ENCODE results near the gene SYT8.

SYT8 gene

GRCh38 chr11:1852877-1853276, 18.1 kb downstream of the SYT8 start, which contains the start of gene LSP1:
Gene LSP1, plus strand, starts transcription at chr11:1853084. Its CDS starts 61 bp downstream, at chr11:1853145.
- Histone ChIP-seq H3F3A (ENCODE audit: control insufficient read depth, insufficient read depth) (peaks cover 2% of the 10 kb centered on the region; the same call in 1 of the 2 replicates), H3K4me2 (ENCODE audit: low read length) (peak within 1 kb of the TSS; percentile 94), H4K20me1 (ENCODE audit: control insufficient read depth, insufficient read depth, low read depth, low read length) (peaks cover 15% of the 10 kb centered on the region), H3K27me3 (ENCODE audit: control insufficient read depth, low read length) (no peaks in the 10 kb centered on the region), H3K27ac (ENCODE audit: low read depth, low read length) (peak within 1 kb of the TSS; percentile 96), H3K4me1 (ENCODE audit: control insufficient read depth, low read length) (peaks cover 55% of the 10 kb centered on the region), H3K4me3 (ENCODE audit: low read length) (peak within 1 kb of the TSS; percentile 79), H3K9me2 (replicated peaks; ENCODE audit: control insufficient read depth, low read length) (no peaks in the 10 kb centered on the region), H3K36me3 (ENCODE audit: control insufficient read depth, low read length) (peaks cover 38% of the 10 kb centered on the region), H3K9me3 (ENCODE audit: control insufficient read depth, insufficient read depth, low read length) (no peaks in the 10 kb centered on the region), H3K79me2 (ENCODE audit: control insufficient read depth, low read length) (peaks cover 60% of the 10 kb centered on the region)
- no peak for TF ChIP-seq EZH2phosphoT487 (IDR thresholded peaks at IDR 0.05; ENCODE audit: borderline replicate concordance, low read length)
- TF ChIP-seq CTCF (IDR thresholded peaks at IDR 0.05; ENCODE audit: low read depth, low read length, poor library complexity, severe bottlenecking), result no peak

GRCh38 chr11:1853376-1854131, 18.8 kb downstream of the SYT8 start:
- Histone ChIP-seq H3K9me2 (replicated peaks; ENCODE audit: control insufficient read depth, low read length) (no peaks in the 10 kb centered on the region), H3K36me3 (ENCODE audit: control insufficient read depth, low read length) (peaks cover 40% of the 10 kb centered on the region), H3K4me1 (ENCODE audit: control insufficient read depth, low read length) (peaks cover 55% of the 10 kb centered on the region), H3K27ac (ENCODE audit: low read depth, low read length) (peak overlapping the region; percentile 96), H3K9me3 (ENCODE audit: control insufficient read depth, insufficient read depth, low read length) (no peaks in the 10 kb centered on the region), H4K20me1 (ENCODE audit: control insufficient read depth, insufficient read depth, low read depth, low read length) (peaks cover 15% of the 10 kb centered on the region), H3F3A (ENCODE audit: control insufficient read depth, insufficient read depth) (0 out of 2 replicates have a peak, but pooled peaks cover 2% of the 10 kb centered on the region), H3K27me3 (ENCODE audit: control insufficient read depth, low read length) (no peaks in the 10 kb centered on the region), H3K4me2 (ENCODE audit: low read length) (peak overlapping the region; percentile 94), H3K4me3 (ENCODE audit: low read length) (peak overlapping the region; percentile 79), H3K79me2 (ENCODE audit: control insufficient read depth, low read length) (peaks cover 67% of the 10 kb centered on the region)
- peak; percentile 50 for TF ChIP-seq CTCF (IDR thresholded peaks at IDR 0.05; ENCODE audit: low read depth, low read length, poor library complexity, severe bottlenecking)
- no peak for TF ChIP-seq EZH2phosphoT487 (IDR thresholded peaks at IDR 0.05; ENCODE audit: borderline replicate concordance, low read length)

- peaks cover 75% of the 10 kb centered on the region for H3K79me2 ChIP-seq (ENCODE audit: control insufficient read depth, low read length)
- peak overlapping the region; percentile 94 for H3K4me2 ChIP-seq (ENCODE audit: low read length)
- H3F3A ChIP-seq (ENCODE audit: control insufficient read depth, insufficient read depth), result 0 out of 2 replicates have a peak, but pooled peaks cover 2% of the 10 kb centered on the region
- H3K4me1 ChIP-seq (ENCODE audit: control insufficient read depth, low read length), result peaks cover 52% of the 10 kb centered on the region
- peaks cover 17% of the 10 kb centered on the region for H4K20me1 ChIP-seq (ENCODE audit: control insufficient read depth, insufficient read depth, low read depth, low read length)
- peak overlapping the region; percentile 79 for H3K4me3 ChIP-seq (ENCODE audit: low read length)
- peak overlapping the region; percentile 96 for H3K27ac ChIP-seq (ENCODE audit: low read depth, low read length)
- H3K27me3 ChIP-seq (ENCODE audit: control insufficient read depth, low read length), result no peaks in the 10 kb centered on the region
- peaks cover 40% of the 10 kb centered on the region for H3K36me3 ChIP-seq (ENCODE audit: control insufficient read depth, low read length)
- H3K9me3 ChIP-seq (ENCODE audit: control insufficient read depth, insufficient read depth, low read length), result no peaks in the 10 kb centered on the region
- H3K9me2 ChIP-seq (replicated peaks; ENCODE audit: control insufficient read depth, low read length), result no peaks in the 10 kb centered on the region
- no peak for TF ChIP-seq EZH2phosphoT487 (IDR thresholded peaks at IDR 0.05; ENCODE audit: borderline replicate concordance, low read length)
- TF ChIP-seq CTCF (IDR thresholded peaks at IDR 0.05; ENCODE audit: low read depth, low read length, poor library complexity, severe bottlenecking), result no peak
Observed at GRCh38 chr11:1854132-1854948, 19.6 kb downstream of the SYT8 start.

Data from DOHH2 (cell line).